NCI-H2107 treated with DMSO at 0.1 percent for 48 hours (cell line): ENCODE results near the gene MAGIX.
"Not testable (repeated sequence)": the region's sequence is repeated elsewhere in the genome, so short reads cannot be mapped to it uniquely, and the experiment has no call there.

Experiments
- DNase-seq: peaks from one replicate; lab custom pipeline; 2025; ENCODE audit not compliant: unreplicated experiment; lab: John Stamatoyannopoulos, UW

Gene MAGIX

DNA sequence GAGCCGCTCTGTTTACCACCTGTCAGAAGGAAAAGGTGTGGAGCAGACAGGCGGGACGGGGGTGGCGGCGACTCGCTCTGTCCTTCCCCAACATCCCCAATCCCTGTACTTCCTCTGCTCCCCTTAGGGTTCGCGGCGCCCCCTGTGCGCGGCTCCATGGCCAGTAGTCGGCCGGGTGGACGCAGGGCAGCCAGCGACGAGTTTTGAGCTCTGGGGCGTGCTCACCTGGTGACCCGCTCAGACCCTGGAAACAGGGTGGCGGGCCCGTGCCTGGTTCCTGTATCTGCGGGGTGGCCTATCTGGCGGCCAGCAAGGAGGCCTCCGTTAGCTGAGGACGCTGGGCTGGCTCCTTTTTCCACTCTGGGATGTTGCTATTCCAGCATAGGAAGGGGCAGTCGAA, 5.4 kb upstream of the MAGIX start:
- no peak for DNase-seq

GRCh38 chrX:49160908-49161307, 1.6 kb upstream of the MAGIX start:
- DNase-seq = no peak

DNA sequence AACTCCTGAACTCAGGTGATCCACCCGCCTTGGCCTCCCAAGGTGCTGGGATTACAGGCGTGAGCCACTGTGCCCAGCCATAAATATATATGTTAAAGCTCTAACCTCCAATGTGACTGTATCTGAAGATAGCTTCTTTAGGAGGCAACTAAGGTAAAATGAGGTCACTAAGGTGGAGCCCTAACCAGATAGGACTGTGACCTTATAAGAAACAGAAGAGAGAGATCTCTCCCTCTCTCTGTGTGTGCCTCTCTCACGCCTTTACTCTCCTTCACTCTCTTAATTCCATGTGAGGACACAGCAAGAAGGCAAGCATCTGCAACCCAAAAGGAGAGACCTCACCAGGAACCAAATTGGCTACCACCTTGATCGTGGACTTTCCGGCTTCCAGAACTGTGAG, 926 bp upstream of the MAGIX start:
- DNase-seq = no peak

GRCh38 chrX:49163555-49164419, 1.2 kb downstream of the MAGIX start:
- DNase-seq = peak; percentile 57

GRCh38 chrX:49164589-49165360, 2.2 kb downstream of the MAGIX start:
- no peak for DNase-seq

DNA sequence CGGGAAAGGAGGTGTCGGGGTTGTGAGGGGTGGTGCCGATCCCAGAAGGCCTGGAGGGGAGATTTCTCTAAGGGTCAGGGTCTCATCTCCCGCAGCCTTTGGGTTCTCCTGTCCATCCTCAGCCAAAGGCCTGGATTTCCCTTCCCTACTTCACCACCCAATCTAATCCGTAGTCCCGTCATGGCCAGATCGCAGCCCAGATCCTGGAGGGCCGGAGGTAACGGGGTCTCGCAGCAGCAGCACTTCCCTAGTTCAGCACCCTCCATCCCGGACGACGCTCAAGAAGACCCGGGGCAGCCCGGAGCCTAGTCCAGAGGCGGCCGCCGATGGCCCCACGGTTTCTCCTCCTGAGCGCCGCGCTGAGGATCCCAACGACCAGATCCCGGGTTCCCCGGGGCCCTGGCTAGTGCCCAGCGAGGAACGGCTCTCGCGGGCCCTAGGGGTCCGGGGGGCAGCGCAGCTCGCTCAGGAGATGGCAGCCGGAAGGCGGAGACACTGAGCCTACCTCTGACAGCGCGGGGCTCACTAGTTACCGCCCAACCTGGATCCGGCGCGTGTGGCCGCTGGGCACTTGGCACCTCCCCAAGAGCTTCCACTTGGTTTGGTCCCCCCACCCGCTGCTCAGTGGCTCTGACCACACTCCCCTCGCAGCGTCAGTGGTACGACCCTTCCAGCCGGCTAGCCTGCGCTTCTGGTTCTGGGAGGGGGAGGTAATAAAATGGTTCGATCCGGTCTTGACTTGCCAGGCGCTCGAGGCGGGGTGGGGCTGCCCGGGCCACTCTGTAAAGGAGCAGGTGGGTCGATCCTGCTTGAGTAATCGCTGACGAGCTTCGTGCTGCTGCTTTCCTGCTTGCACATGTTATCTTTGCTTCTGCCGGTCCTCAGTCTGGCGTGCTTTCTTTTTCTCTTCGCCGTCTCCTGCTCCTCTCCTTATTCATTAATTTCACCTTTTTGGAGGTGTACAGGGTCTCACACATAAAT, 3.6 kb downstream of the MAGIX start:
- peak; percentile 23 for DNase-seq

DNA sequence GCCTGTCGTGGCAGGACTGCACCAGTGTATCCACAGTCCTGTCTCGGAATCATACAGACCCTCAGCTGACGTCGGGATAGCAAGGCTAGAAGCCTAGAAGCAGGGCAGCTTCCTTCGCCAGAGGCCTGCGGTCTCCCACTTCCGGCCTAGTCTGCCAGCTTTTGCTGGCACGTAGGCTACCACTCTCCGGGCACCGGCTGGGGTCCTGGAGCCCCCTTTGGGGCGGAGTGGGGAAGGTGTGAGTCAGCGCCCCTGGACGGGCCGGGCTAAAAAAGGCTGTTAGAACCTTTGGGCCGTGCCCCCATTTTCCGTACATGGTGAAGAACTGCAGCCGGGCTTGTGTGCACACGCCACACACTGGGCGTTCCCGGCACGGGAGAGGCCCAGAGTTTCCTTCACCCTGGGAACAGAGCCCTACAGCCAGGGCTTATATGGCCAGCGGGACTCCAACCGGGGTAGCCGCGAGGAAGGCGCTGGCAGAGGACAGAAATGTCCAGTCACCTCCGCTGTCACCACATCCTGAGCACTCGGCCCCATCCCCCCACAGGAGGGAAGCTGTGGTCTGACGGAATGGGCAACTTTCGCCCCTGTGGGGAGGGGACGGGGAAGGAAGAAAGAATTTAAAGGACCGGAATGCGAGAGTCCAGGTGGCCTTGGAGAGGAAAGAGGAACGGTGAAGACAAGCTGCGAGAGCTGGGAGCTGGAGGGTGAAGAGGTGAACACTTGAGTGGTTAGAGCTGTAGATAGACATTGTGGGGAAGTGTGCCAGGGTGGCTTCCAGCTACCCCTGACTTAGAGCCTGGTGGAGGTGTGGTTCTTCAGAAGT, 4.6 kb downstream of the MAGIX start:
- no peak for DNase-seq

DNA sequence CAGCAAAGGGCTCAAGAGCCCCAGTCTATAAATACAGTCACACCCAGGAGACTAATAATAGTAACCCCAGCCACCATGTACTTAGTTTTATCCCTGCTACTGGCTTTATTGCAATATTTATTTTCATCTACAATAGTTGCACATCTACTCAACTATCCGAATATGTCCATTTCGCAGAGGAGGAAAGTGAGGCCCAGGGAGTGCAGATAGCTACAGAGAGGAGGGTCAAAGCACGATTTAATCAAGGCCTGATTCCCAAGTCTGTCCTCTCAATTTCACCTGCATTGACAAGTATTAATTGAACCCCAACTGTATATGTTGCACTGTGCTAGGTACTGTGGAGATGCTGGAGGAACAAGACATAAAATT, 5.2 kb downstream of the MAGIX start:
- DNase-seq = no peak

DNA sequence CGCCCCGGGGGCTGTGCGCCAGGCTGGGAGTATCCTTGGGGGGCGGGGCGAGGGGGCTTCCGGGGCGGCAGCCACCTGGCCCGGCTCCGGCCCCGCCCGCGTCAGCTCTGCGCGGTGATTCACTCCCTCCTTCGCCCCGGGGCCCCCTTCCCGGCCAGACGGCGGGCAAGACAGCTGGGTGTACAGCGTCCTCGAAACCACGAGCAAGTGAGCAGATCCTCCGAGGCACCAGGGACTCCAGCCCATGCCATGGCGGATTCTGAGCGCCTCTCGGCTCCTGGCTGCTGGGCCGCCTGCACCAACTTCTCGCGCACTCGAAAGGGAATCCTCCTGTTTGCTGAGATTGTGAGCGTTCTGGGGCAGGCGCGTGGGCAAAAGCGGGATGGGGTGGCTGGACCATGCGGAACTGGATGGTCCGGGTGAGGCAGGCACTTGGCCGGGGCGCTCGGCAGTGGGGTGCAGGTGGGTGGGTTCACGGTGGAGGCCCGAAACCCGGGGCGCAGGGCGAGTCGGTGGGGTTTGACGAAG, 9.3 kb downstream of the MAGIX start, which contains the start of gene PLP2:
TSS of gene PLP2 (plus strand) at position 147 of the 528 bp plus-strand sequence. CDS start at position 250, 103 bp downstream.
- no peak for DNase-seq

DNA sequence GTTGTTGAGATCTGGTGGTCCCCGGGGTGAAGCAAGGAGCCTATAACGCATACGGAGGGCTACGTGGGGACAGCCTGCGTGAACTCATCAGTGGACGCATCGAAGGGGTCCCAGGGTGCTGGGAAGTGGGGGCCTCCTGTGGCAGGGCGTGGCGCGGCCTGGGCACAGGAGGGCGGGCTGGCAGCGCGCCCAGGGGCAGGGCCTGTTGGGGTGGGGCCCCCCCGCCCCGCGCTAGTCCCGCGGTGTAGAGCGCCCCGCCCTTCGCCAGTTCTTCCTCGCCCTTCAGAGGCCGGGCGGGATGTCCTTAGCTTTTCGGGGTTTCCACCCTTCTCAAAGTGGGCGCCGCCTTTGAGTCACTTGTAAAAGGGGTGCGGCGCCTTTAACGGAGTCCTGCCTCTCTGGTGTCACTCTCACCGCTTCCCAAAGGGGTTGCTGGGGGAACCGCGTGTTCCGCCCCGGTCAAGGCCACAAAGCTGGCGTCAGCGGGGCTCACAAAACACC, 9.8 kb downstream of the MAGIX start:
- peak; percentile 29 for DNase-seq

GRCh38 chrX:49173544-49173943, 11.0 kb downstream of the MAGIX start:
- not testable (repeated sequence) for DNase-seq

- no peak for DNase-seq
These were observed 12.2 kb downstream of the MAGIX start for GRCh38 chrX:49174723-49175122.

DNA sequence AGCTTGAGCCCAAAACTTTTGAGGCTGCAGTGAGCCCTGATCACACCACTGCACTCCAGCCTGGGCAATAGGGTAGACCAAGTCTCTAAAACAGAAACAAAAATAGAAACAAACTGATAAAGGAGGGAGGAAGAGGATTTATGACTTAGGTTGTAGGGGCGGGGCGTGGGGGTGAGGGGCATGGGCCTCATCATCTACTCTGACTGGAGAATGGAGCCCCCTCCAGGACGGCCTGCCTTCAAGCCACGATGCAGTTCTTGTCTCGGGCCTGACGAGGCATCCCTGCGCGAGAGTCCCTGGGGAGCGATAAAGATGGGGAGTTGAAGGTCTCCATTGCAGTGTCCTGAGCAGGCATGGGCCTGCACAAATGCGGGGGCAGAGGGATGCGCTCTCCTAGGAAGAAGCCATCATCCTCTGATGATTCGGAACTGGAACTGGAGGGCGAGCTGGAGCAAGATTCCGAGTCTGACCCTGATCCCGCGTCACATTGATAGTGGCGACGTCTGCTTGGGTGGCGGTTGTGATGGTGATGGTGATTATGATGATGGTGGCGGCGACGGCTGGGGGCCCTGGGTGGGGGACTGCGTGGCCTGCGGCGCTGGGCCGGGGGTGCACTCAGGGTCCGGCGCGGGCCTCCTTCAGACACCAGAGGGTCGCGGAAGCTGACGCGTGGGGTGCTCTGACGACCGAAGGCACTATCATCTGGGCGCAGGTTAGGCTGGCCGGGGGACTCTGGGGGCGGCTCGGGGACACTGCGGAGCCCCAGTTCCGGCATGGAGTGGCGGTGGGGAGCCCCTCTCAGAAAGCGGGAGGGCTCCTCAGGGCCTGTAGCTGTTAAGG, 13.1 kb downstream of the MAGIX start:
- no peak for DNase-seq

GRCh38 chrX:49176421-49177326, 14.1 kb downstream of the MAGIX start:
- no peak for DNase-seq

DNA sequence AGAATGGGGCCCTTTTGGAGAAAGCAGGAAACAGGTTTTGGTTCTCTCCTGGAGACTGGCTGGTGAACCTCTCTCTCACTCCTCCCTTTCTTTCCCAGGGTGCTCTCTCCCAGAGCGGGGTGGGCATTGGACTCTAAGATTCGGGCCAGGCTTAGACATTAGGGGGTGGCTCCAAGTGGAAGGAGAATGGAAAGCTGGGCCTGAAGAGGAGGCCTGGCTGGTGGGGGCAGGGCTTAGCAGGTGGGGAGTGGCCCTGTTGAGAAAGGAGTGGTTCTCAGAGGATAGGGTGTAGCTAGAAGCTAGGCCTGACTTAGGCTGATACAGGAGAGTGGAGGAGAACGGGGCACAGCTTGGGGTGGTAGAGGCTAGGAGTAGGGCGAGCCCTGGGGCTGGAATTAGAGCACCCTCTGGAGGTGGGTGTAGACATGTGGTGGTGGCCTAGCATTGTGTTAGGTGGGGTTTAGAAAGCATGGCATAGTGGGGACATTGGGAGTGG, 14.8 kb downstream of the MAGIX start:
- no peak for DNase-seq

- no peak for DNase-seq
These were observed 15.4 kb downstream of the MAGIX start for GRCh38 chrX:49177873-49178480.

DNA sequence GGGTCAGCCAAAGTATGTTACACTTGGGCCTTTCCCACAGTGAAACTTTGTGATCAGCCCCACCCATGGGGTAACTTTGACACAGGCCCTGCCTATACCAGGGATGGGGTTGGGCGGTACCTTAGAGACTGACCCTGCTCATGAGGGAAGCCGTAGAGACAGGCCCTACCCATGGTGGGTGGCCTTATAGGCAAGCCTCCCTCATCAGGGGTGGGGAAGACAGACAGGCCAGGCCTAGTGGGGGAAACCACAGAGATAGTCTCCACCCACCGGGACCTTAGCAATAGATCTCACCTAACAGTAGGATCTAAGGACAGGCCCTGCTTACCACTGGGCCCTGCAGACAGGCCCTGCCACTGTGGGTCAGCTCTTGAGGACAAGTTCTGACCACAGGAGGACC, 16.0 kb downstream of the MAGIX start:
- no peak for DNase-seq
